ENCODE measurements around the gene GRIP1.

GRIP1 gene

DNA sequence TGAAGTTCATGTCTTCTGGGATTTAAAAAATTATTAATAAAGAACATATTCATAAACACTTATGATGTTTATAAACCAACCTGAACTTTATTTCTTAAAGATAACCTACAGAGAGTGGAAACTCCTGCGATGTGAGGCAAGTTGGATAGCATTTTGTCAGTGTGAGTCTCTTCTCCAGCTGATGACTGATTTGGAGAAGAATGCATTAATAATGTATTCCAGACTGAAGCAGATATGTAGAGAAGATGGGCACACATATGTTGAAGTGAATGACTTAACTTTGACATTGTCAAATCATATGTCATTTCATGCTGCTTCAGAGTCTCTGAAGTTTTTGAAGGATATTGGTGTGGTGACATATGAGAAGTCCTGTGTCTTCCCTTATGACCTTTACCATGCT, 369.3 kb downstream of the GRIP1 start:
- no peak for DNase-seq

DNA sequence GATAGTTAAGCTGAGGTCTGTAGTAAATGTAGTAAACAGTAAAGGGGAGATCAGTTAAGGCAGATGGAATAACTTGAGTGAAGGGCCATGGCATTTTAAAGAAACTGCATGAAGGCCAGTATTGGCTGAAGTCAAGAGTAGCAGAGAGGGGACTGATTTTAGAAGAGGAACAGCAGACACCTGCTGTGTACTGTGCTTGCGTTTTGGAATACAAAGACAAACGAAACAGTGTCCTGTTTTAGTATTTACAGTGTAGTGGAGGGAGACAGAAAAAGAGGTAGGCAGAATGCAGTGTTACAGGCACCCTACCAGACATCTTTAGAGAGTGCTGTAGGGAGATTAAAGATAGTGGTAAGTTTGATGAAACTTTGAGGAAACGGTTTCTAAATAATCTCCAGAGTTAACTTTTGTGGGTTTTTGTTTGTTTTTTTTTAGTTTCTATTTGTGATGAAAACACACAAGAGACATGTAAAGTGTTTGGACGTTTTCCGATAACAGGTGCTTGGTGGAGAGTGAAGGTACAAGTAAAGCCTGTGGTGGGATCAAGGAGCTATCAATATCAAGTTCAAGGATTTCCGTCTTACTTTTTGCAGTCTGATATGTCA, 374.5 kb downstream of the GRIP1 start:
- no peak for DNase-seq

DNA sequence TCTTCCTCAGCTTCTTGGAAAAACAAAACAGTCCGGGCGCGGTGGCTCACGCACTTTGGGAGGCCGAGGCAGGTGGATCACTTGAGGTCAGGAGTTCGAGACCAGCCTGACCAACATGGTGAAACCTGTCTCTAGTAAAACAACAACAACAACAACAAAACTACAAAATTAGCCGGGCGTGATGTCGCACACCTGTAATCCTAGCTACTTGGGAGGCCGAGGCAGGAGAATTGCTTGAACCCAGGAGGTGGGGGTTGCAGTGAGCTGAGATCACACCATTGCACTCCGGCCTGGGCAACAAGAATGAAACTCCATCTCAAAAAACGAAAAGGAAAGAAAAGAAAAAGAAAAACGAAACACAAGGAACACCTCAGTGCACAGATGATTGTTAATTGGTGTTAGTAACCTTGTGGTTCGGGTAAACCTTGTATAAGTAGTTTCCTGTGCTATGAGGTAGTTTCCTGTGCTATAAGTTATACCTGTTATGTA, 375.5 kb downstream of the GRIP1 start:
- DNase-seq, result peak; percentile 46

DNA sequence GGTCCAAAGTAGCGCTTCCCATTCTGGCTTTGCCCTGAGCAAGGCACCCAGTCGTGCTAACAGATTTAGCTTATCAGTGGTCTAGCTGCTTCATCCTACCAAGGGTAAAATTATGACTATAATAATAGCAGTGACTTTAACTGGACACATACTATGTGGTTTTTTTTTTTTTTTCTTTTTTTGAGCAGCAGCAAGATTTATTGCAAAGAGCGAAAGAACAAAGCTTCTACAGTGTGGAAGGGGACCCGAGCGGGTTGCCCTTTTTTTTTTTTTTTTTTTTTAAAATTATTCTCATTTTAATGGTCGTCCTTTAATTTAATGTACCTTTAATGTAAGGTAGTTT, 376.1 kb downstream of the GRIP1 start:
- DNase-seq, result no peak

DNA sequence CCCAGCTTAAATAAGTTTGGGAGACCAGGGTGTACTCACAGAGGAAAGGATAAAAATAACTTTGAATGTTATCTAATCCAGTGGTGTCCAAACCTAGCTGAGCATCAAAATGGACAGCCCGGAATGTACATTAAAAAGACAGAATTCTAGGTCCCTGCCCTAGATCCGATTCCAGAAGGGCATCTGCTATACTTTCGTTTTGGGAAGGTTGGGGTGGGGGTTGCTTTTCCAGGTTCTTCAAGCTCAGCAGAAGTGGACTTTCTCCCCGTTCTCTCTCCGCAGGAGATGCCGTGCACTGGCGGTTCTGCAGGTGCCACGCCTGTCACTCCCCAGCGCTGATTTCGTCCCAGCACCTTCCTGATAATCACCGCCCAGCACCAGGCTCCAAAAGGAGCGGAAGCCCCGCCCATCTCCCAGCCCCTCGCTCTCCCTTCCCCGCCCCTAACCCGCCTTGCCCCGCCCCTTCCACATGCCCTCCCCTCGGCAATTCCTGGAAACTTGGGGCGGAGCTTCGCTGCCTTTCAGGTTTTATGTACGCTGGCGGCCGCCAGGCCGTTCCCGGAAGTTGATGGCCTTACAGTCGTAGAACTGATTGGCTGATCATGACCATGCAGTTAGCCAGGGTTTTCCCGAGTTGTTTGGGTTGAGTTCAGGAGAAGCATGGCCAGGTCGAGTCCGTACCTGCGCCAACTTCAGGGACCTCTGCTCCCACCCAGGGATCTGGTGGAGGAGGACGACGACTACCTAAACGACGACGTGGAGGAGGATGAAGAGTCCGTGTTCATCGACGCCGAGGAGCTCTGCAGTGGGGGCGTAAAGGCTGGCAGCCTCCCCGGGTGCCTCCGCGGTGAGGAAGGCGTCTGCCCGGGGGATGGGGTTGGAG, 376.7 kb downstream of the GRIP1 start, which contains the start of gene HELB:
Gene HELB (plus strand): TSS at position 550 of the 883 bp plus-strand sequence. CDS start 111 bp downstream, at position 661.
- DNase-seq, result peak; percentile 99

DNA sequence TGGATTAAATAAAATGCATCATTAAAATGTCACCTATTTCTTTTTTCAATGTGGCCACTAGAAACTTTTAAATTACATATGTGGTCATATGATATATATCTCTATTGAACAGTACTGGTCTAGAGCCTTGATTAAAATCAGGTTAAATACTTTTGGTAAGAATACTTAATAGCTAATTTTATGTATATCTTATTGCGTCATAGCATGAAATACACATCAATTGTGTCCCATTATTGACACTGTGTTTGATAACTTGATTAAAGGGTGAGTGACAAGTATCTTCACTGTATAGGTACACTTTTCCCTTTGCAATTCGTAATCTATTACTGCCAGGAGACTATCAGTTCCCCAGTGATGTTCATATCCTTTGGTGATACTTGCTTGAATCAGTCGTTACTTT, 381.0 kb downstream of the GRIP1 start:
- DNase-seq, result no peak

Data from inflammatory macrophage treated with lipopolysaccharide for 4 hours (primary cell).